H1 (cell line): ENCODE results near the gene ATP13A3. TPM values are rescaled to one million over a fixed set of nuclear protein-coding genes. Genes with fewer than 3 reads are reported as not detected.

ENCODE experiments used
- CTCF ChIA-PET: fragments of 300-600 bp; sonication (Branson Sonifier 250); formaldehyde crosslinking; loops from one replicate; lab custom pipeline; 2021; ENCODE audit not compliant: partially characterized antibody; lab: Charles Lee
- POLR2A ChIA-PET: fragments of 300-600 bp; sonication (Branson Sonifier 250); formaldehyde crosslinking; loops from one replicate; lab custom pipeline; 2021; ENCODE audit warnings: inconsistent platforms; ENCODE audit not compliant: partially characterized antibody; lab: Charles Lee
- DNase-seq, 2 experiments: peaks; one replicate each; pipeline versions ENCODE4 v3.0.0 to v3.0.0-alpha.2; 2010 to 2022; ENCODE audit warnings: low spot score in 2 of 2, low read depth in 1 of 2, mixed read lengths in 1 of 2
- FAIRE-seq: peaks from 2 replicates; lab custom pipeline; 2011; peaks lifted over from hg19 to GRCh38; lab: Jason Lieb, UNC
- H2AFZ ChIP-seq: 2 replicates; pipeline ENCODE4 v1.8.1; 2012; ENCODE audit warnings: low read length, inconsistent platforms
- H2AK5ac ChIP-seq: 2 replicates; pipeline ENCODE4 v1.6.1; 2013; ENCODE audit warnings: low read depth, low read length
- H2BK120ac ChIP-seq: replicated peaks from 2 replicates; pipeline ENCODE3; 2013; ENCODE audit warnings: low read depth, low read length, inconsistent platforms
- H2BK12ac ChIP-seq: 2 replicates; pipeline ENCODE4 v1.6.1; 2013; ENCODE audit warnings: low read depth, low read length
- H2BK15ac ChIP-seq: 2 replicates; pipeline ENCODE4 v1.6.1; 2013; ENCODE audit warnings: low read length
- H2BK20ac ChIP-seq: 2 replicates; pipeline ENCODE4 v1.6.1; 2013; ENCODE audit warnings: low read length
- H2BK5ac ChIP-seq: 2 replicates; pipeline ENCODE4 v1.6.1; 2013; ENCODE audit warnings: low read depth, low read length
- H3K14ac ChIP-seq: 2 replicates; pipeline ENCODE4 v1.6.1; 2013; ENCODE audit warnings: inconsistent platforms; ENCODE audit not compliant: insufficient read length
- H3K18ac ChIP-seq: 2 replicates; pipeline ENCODE4 v1.6.1; 2013; ENCODE audit warnings: low read length; ENCODE audit errors: extremely low read depth
- H3K23ac ChIP-seq: 2 replicates; pipeline ENCODE4 v1.6.1; 2013; ENCODE audit warnings: inconsistent platforms; ENCODE audit not compliant: insufficient read length
- H3K23me2 ChIP-seq: 2 replicates; pipeline ENCODE4 v1.6.1; 2013; ENCODE audit warnings: low read depth, low read length
- H3K27ac ChIP-seq: 2 replicates; pipeline ENCODE4 v1.6.1; 2011; ENCODE audit warnings: low read depth, low read length, inconsistent platforms
- H3K27me3 ChIP-seq, 4 experiments: replicated peaks in 1 of 4; 1 replicate in 1 of 4; 2 replicates in 3 of 4; pipeline versions ENCODE4 v1.6.1 to v1.8.1; 2011 to 2013; ENCODE audit warnings: low read length in 3 of 4, mild to moderate bottlenecking in 3 of 4, inconsistent platforms in 2 of 4, mixed read lengths in 2 of 4, moderate library complexity in 1 of 4; ENCODE audit not compliant: control insufficient read depth in 3 of 4, insufficient read depth in 3 of 4; ENCODE audit errors: extremely low read depth in 1 of 4
- H3K36me3 ChIP-seq, 4 experiments: 2 replicates each; pipeline versions ENCODE4 v1.6.1 to v1.8.1; 2011 to 2013; ENCODE audit warnings: mild to moderate bottlenecking in 4 of 4, low read length in 3 of 4, moderate library complexity in 2 of 4, control low read depth in 1 of 4, inconsistent platforms in 1 of 4; ENCODE audit not compliant: insufficient read depth in 4 of 4, control insufficient read depth in 2 of 4
- H3K4ac ChIP-seq: replicated peaks from 2 replicates; pipeline ENCODE3; 2013; ENCODE audit warnings: low read length, low read depth, mixed read lengths, inconsistent platforms; ENCODE audit not compliant: insufficient read length
- H3K4me1 ChIP-seq, 4 experiments: replicated peaks in 1 of 4; 1 replicate in 1 of 4; 2 replicates in 3 of 4; pipeline versions ENCODE4 v1.6.1 to v1.8.1; 2011 to 2013; ENCODE audit warnings: low read length in 3 of 4, inconsistent platforms in 2 of 4, mixed read lengths in 1 of 4; ENCODE audit not compliant: insufficient read depth in 4 of 4, control insufficient read depth in 3 of 4
- H3K4me2 ChIP-seq, 2 experiments: 2 replicates each; pipeline versions ENCODE4 v1.6.1 to v1.8.1; 2011 to 2013; ENCODE audit warnings: low read depth in 2 of 2, low read length in 2 of 2, control low read depth in 1 of 2, inconsistent platforms in 1 of 2, mild to moderate bottlenecking in 1 of 2; ENCODE audit not compliant: insufficient read depth in 1 of 2
- H3K4me3 ChIP-seq, 4 experiments: fragments of 200-600, 300-600 bp in 1 of 4; sonication (generic), shearing (Covaris generic), sonication (Bioruptor Twin) in 1 of 4; 2 replicates each; pipeline versions ENCODE4 v1.5.1 to v1.8.1; 2011 to 2016; ENCODE audit warnings: low read length in 4 of 4, low read depth in 3 of 4, control low read depth in 2 of 4, inconsistent platforms in 2 of 4, mild to moderate bottlenecking in 2 of 4, mixed read lengths in 1 of 4, moderate library complexity in 1 of 4; ENCODE audit not compliant: insufficient read depth in 2 of 4; ENCODE audit errors: extremely low read depth in 1 of 4
- H3K56ac ChIP-seq: replicated peaks from 2 replicates; pipeline ENCODE3; 2013; ENCODE audit warnings: low read depth, mild to moderate bottlenecking, mixed read lengths, low read length, inconsistent platforms; ENCODE audit not compliant: insufficient read length
- H3K79me1 ChIP-seq: 2 replicates; pipeline ENCODE4 v1.6.1; 2013; ENCODE audit warnings: low read depth, low read length, control low read depth
- H3K79me2 ChIP-seq, 2 experiments: 2 replicates each; pipeline versions ENCODE4 v1.6.1 to v1.8.1; 2012 to 2013; ENCODE audit warnings: low read length in 2 of 2, mild to moderate bottlenecking in 2 of 2, inconsistent platforms in 1 of 2; ENCODE audit not compliant: insufficient read depth in 2 of 2, control insufficient read depth in 1 of 2
- H3K9ac ChIP-seq, 4 experiments: replicated peaks in 1 of 4; 1 replicate in 1 of 4; 2 replicates in 3 of 4; pipeline versions ENCODE4 v1.6.1 to v1.8.1; 2011 to 2013; ENCODE audit warnings: low read depth in 3 of 4, low read length in 3 of 4, control low read depth in 2 of 4, mild to moderate bottlenecking in 2 of 4, moderate library complexity in 2 of 4, inconsistent platforms in 1 of 4; ENCODE audit errors: extremely low read depth in 1 of 4
- H3K9me3 ChIP-seq, 2 experiments: 2 replicates each; pipeline versions ENCODE4 v1.6.1 to v1.8.1; 2012 to 2013; ENCODE audit warnings: mild to moderate bottlenecking in 2 of 2, moderate library complexity in 2 of 2, control low read depth in 1 of 2, inconsistent platforms in 1 of 2, low read depth in 1 of 2, low read length in 1 of 2, mixed read lengths in 1 of 2; ENCODE audit not compliant: insufficient read depth in 2 of 2
- H4K20me1 ChIP-seq, 2 experiments: replicated peaks in 1 of 2; 2 replicates each; pipeline versions ENCODE3 to v1.8.1; 2011 to 2013; ENCODE audit warnings: inconsistent platforms in 2 of 2, low read length in 2 of 2, mild to moderate bottlenecking in 1 of 2; ENCODE audit not compliant: insufficient read depth in 2 of 2, control insufficient read depth in 1 of 2
- H4K5ac ChIP-seq: 2 replicates; pipeline ENCODE4 v1.6.1; 2013; ENCODE audit warnings: low read length, low read depth, mixed read lengths, inconsistent platforms; ENCODE audit not compliant: insufficient read length
- H4K8ac ChIP-seq: 2 replicates; pipeline ENCODE4 v1.8.0; 2013; ENCODE audit warnings: mild to moderate bottlenecking, moderate library complexity, low read length, inconsistent platforms; ENCODE audit not compliant: insufficient read depth; ENCODE audit errors: extremely low read depth
- H4K91ac ChIP-seq: replicated peaks from 2 replicates; pipeline ENCODE3; 2013; ENCODE audit warnings: low read length, mixed read lengths, inconsistent platforms; ENCODE audit not compliant: insufficient read length
- SAP30 ChIP-seq: fragments of 300-600 bp; sonication (generic); IDR thresholded peaks from 2 replicates; pipeline ENCODE4 v1.7.1; 2012; ENCODE audit warnings: low read length, moderate library complexity, mild to moderate bottlenecking, inconsistent platforms; ENCODE audit not compliant: insufficient read depth, insufficient replicate concordance
- WGBS, 2 experiments: shearing (Covaris generic) in 1 of 2; methylation state at CpG; one replicate each; pipeline versions ENCODE4 v1.1.6 to v1.1.7; 2013 to 2015; ENCODE audit warnings: low lambda C conversion rate in 2 of 2, mixed read lengths in 2 of 2, inconsistent platforms in 1 of 2, low coverage in 1 of 2, missing lambda C conversion rate in 1 of 2; ENCODE audit not compliant: insufficient replicate concordance in 2 of 2, insufficient coverage in 1 of 2, insufficient read length in 1 of 2; ENCODE audit errors: extremely low coverage in 1 of 2, missing lambda C conversion rate in 1 of 2; 5-methylcytosine and 5-hydroxymethylcytosine counted together
- polyA plus RNA-seq, 7 experiments: library from polyadenylated mRNA; depleted of rRNA in 3 of 7; stranded (reverse) in 5 of 7; unstranded in 2 of 7; fragments of >200 nt in 5 of 7; fragments of 200-250 nt in 2 of 7; gene quantifications; 1 replicate in 5 of 7; 2 replicates in 1 of 7; 4 replicates in 1 of 7; pipeline versions ENCODE4 v1.2.1 to v1.2.3, GENCODE V29; 2011 to 2013; ENCODE audit warnings: missing spikeins in 2 of 7, mixed read lengths in 2 of 7
- total RNA-seq: library from RNA; stranded (reverse); fragmentation: NEBNext Ultra II Directional; extraction: Animal tissue kit (Norgen Biotek cat#: 25700); gene quantifications from 2 replicates; pipeline ENCODE4 v1.2.1, GENCODE V29; 2021

ATP13A3 gene
- total and polyA plus RNA-seq, 2 of the 8 experiments (the other 6 are each of a cell fraction or from before 2014, with no cell fraction given), result 18.6 to 92.2 TPM

DNA sequence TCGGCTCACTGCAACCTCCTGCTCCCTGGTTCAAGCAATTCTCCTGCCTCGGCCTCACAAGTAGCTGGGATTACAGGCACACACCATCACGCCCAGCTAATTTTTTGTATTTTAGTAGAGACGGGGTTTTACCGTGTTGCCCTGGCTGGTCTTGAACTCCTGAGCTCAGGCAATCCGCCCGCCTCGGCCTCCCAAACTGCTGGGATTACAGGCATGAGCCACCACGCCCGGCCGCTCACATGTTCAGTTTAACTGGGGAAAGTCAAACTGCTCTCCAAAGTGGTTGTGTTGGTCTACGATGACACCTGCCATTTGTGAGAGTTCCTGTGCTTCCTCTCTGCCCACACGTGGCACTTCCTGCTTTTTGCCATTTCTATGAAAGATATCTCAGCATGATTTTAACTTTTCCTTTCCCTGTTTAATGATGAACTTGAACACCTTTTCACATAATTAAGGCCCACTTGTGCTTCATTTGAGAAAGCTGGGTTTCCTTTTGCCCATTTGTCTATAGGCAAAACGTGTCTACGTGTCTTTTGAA lies 86.9 kb downstream of the ATP13A3 start:
- Histone ChIP-seq H2BK5ac (no peak overlapping the region), H2BK12ac (no peak overlapping the region), H4K91ac (no peak overlapping the region), H3K4me1 (peaks cover 0 to 11% (median 5%) of the 10 kb centered on the region in 4 experiments; a peak in 5 of 7 replicates), H3K23ac (no peak overlapping the region), H2BK120ac (no peak overlapping the region), H4K5ac (no peak overlapping the region), H3K14ac (no peak overlapping the region), H3K23me2 (peaks cover 3% of the 10 kb centered on the region), H4K8ac (no peak overlapping the region), H2AFZ (no peak overlapping the region), H3K79me2 (no peaks in the 10 kb centered on the region), H3K4me2 (no peak overlapping the region), H2AK5ac (no peak overlapping the region), H3K9ac (no peak overlapping the region), H3K9me3 (peaks cover 0 to 4% of the 10 kb centered on the region in 2 experiments; a peak in 1 of 4 replicates), H3K36me3 (no peaks in the 10 kb centered on the region), H2BK15ac (no peak overlapping the region), H3K79me1 (no peaks in the 10 kb centered on the region), H4K20me1 (no peaks in the 10 kb centered on the region), H3K4ac (no peak overlapping the region), H3K27ac (no peak overlapping the region), H3K18ac (no peak overlapping the region), H3K4me3 (no peak overlapping the region), H3K56ac (no peak overlapping the region), H3K27me3 (peaks cover 16 to 35% (median 25%) of the 10 kb centered on the region in 4 experiments), H2BK20ac (no peak overlapping the region)
- DNase-seq (no peak), FAIRE-seq (no peak)
- POLR2A ChIA-PET, result no interaction called here
- 87% methylated on average over 15 of the region's 15 CpGs; no CpG with 5 or more reads in 1 of the 2 experiments for WGBS, 2 experiments
- CTCF ChIA-PET, result interaction anchor here (0.7 to 6.7 kb wide), 6 partner anchors 12 to 685 kb away, joined by 3 to 122 read pairs (median 7); partner anchors contain the start of gene CPN2
- no peak for TF ChIP-seq SAP30
